AG09309 (cell line): Measurements from ENCODE around the gene ARMH2.

ENCODE experiments used
- DNase-seq: peaks from one replicate; pipeline ENCODE4 v3.0.0-alpha.2; 2010; ENCODE audit warnings: low read depth
- H3K4me3 ChIP-seq: 2 replicates; pipeline ENCODE4 v1.5.1; 2011; ENCODE audit warnings: mild to moderate bottlenecking, low read depth, low read length, moderate library complexity; ENCODE audit not compliant: control insufficient read depth
- CTCF ChIP-seq: IDR thresholded peaks from 2 replicates; pipeline ENCODE4 v1.5.1; 2011; ENCODE audit warnings: mild to moderate bottlenecking, low read depth, low read length, inconsistent platforms; ENCODE audit not compliant: insufficient read depth, control insufficient read depth; ENCODE audit errors: missing control alignments

ARMH2 gene

GRCh38 chr6:24823185-24823584 is 24.5 kb upstream of the ARMH2 start:
- DNase-seq: no peak
- H3K4me3 ChIP-seq: no peak overlapping the region
- TF ChIP-seq CTCF: no peak

GRCh38 chr6:24822696-24823095 is 24.0 kb upstream of the ARMH2 start:
- TF ChIP-seq CTCF: no peak
- no peak overlapping the region for H3K4me3 ChIP-seq
- no peak for DNase-seq

- no peak for TF ChIP-seq CTCF
- DNase-seq: no peak
- no peak overlapping the region for H3K4me3 ChIP-seq
Measured at GRCh38 chr6:24821860-24822444, 23.2 kb upstream of the ARMH2 start.

GRCh38 chr6:24818346-24818745 is 19.6 kb upstream of the ARMH2 start:
- no peak for DNase-seq
- TF ChIP-seq CTCF: no peak
- H3K4me3 ChIP-seq: no peak overlapping the region

- H3K4me3 ChIP-seq: no peak overlapping the region
- TF ChIP-seq CTCF: no peak
- no peak for DNase-seq
Measured at GRCh38 chr6:24809728-24810127, 11.0 kb upstream of the ARMH2 start.

- no peak for TF ChIP-seq CTCF
- no peak for DNase-seq
- no peak overlapping the region for H3K4me3 ChIP-seq
Measured at GRCh38 chr6:24807584-24807983, 8.9 kb upstream of the ARMH2 start.
